Endothelial cell of umbilical vein (primary cell): ENCODE results near the gene MRPS23. TPM values are rescaled to one million over a fixed set of nuclear protein-coding genes. Genes with fewer than 3 reads are reported as not detected.
"Not testable (repeated sequence)": the region's sequence is repeated elsewhere in the genome, so short reads cannot be mapped to it uniquely, and the experiment has no call there.

Source experiments
- BruUV-seq: library from RNA; stranded (reverse); fragments of 400-500 nt; replicated peaks from 2 replicates; lab custom pipeline; 2021; lab: Mats Ljungman, UMichigan
- CTCF ChIA-PET: fragments of 300-600, 350-600 bp; sonication (Branson Sonifier 250); formaldehyde crosslinking; loops from one replicate; lab custom pipeline; 2021; ENCODE audit warnings: antibody characterized with exemption, inconsistent platforms; lab: Charles Lee
- POLR2A ChIA-PET: fragments of 300-600, 350-600 bp; sonication (Branson Sonifier 250); formaldehyde crosslinking; loops from one replicate; lab custom pipeline; 2021; ENCODE audit warnings: antibody characterized with exemption, inconsistent platforms; lab: Charles Lee
- DNase-seq: peaks from one replicate; pipeline ENCODE4 v3.0.0-alpha.2; 2011; ENCODE audit warnings: low read depth, low spot score
- FAIRE-seq: peaks from 2 replicates; lab custom pipeline; 2011; peaks lifted over from hg19 to GRCh38; lab: Jason Lieb, UNC
- H2AFZ ChIP-seq: 2 replicates; pipeline ENCODE4 v1.6.0; 2012; ENCODE audit warnings: low read depth, low read length, control low read depth, inconsistent platforms
- H3K27ac ChIP-seq: 2 replicates; pipeline ENCODE4 v1.5.1; 2011; ENCODE audit warnings: low read depth, mild to moderate bottlenecking, control low read depth, low read length, moderate library complexity; ENCODE audit not compliant: insufficient read depth
- H3K27me3 ChIP-seq, 2 experiments: 2 replicates each; pipeline versions ENCODE4 v1.6.0 to v1.6.1; 2011; ENCODE audit warnings: low read length in 2 of 2, mixed read lengths in 1 of 2; ENCODE audit not compliant: control insufficient read depth in 2 of 2, insufficient read depth in 2 of 2
- H3K36me3 ChIP-seq, 2 experiments: 2 replicates in 1 of 2; 3 replicates in 1 of 2; pipeline ENCODE4 v1.5.1; 2011; ENCODE audit warnings: low read length in 2 of 2, mild to moderate bottlenecking in 1 of 2, moderate library complexity in 1 of 2; ENCODE audit not compliant: control insufficient read depth in 2 of 2, insufficient read depth in 2 of 2; ENCODE audit errors: extremely low read depth in 1 of 2
- H3K4me1 ChIP-seq: 3 replicates; pipeline ENCODE4 v1.5.1; 2011; ENCODE audit warnings: mild to moderate bottlenecking, low read length; ENCODE audit not compliant: control insufficient read depth, insufficient read depth; ENCODE audit errors: extremely low read depth
- H3K4me2 ChIP-seq: 2 replicates; pipeline ENCODE4 v1.6.1; 2011; ENCODE audit warnings: low read length, control low read depth, mixed read lengths; ENCODE audit not compliant: insufficient read depth
- H3K4me3 ChIP-seq, 3 experiments: fragments of 200-600 bp in 1 of 3; sonication (generic), shearing (Covaris generic) in 1 of 3; replicated peaks in 1 of 3; 2 replicates each; pipeline ENCODE4 v1.5.1; 2011 to 2016; ENCODE audit warnings: control low read depth in 3 of 3, low read length in 3 of 3, mild to moderate bottlenecking in 2 of 3, inconsistent platforms in 1 of 3, low read depth in 1 of 3, moderate library complexity in 1 of 3; ENCODE audit not compliant: insufficient read depth in 1 of 3
- H3K79me2 ChIP-seq: 2 replicates; pipeline ENCODE4 v1.6.0; 2012; ENCODE audit warnings: low read length, inconsistent platforms; ENCODE audit not compliant: control insufficient read depth, insufficient read depth
- H3K9ac ChIP-seq: replicated peaks from 2 replicates; pipeline ENCODE3; 2011; ENCODE audit warnings: low read length, control low read depth; ENCODE audit not compliant: insufficient read depth; ENCODE audit errors: extremely low read depth
- H3K9me1 ChIP-seq: replicated peaks from 3 replicates; pipeline ENCODE4 v1.6.0; 2011; ENCODE audit warnings: mild to moderate bottlenecking, low read length; ENCODE audit not compliant: control insufficient read depth, insufficient read depth; ENCODE audit errors: extremely low read depth
- H3K9me3 ChIP-seq: replicated peaks from 2 replicates; pipeline ENCODE4 v1.5.1; 2012; ENCODE audit warnings: low read length, inconsistent platforms; ENCODE audit not compliant: control insufficient read depth, insufficient read depth
- H4K20me1 ChIP-seq: replicated peaks from 2 replicates; pipeline ENCODE3; 2011; ENCODE audit warnings: mild to moderate bottlenecking, low read length; ENCODE audit not compliant: control insufficient read depth, insufficient read depth; ENCODE audit errors: extremely low read depth
- EZH2 ChIP-seq: IDR thresholded peaks from 2 replicates; pipeline ENCODE4 v1.6.1; 2012; ENCODE audit warnings: borderline replicate concordance, low read depth, mild to moderate bottlenecking, moderate library complexity, low read length, inconsistent platforms; ENCODE audit not compliant: severe bottlenecking
- FOS ChIP-seq: IDR thresholded peaks from 2 replicates; pipeline ENCODE4 v1.6.1; 2011; ENCODE audit warnings: mild to moderate bottlenecking, low read length, moderate library complexity, borderline replicate concordance; ENCODE audit not compliant: insufficient read depth
- GATA2 ChIP-seq: IDR thresholded peaks from 2 replicates; pipeline ENCODE4 v1.7.0; 2011; ENCODE audit warnings: low read depth, mild to moderate bottlenecking, moderate library complexity, mixed read lengths, low read length; ENCODE audit not compliant: insufficient read length, insufficient read depth
- MYC ChIP-seq: IDR thresholded peaks from one replicate; pipeline ENCODE4 v1.6.1; 2011; ENCODE audit warnings: mild to moderate bottlenecking, low read depth, low read length
- POLR2A ChIP-seq: IDR thresholded peaks from 2 replicates; pipeline ENCODE4 v1.6.1; 2012; ENCODE audit warnings: low read depth, mild to moderate bottlenecking, control low read depth, low read length
- POLR2AphosphoS5 ChIP-seq: IDR thresholded peaks from 2 replicates; pipeline ENCODE4 v1.6.1; 2012; ENCODE audit warnings: low read depth, mild to moderate bottlenecking, control low read depth, low read length, moderate library complexity; ENCODE audit not compliant: insufficient read depth
- dilution Hi-C: fragments of 300-500 bp; cut with MboI; formaldehyde crosslinking; loops from one replicate; pipeline ENCODE4 v1.15.0; 2019; ENCODE audit warnings: low sequenced_read_pairs; ENCODE audit not compliant: extremely low pct_ligation_motif_present
- intact Hi-C: fragments of 100-400 bp; cut with micrococcal nuclease; formaldehyde crosslinking; loops from one replicate; pipeline ENCODE4 v1.10.0; 2022
- polyA plus RNA-seq, 4 experiments: library from polyadenylated mRNA; depleted of rRNA in 3 of 4; stranded (reverse) in 3 of 4; unstranded in 1 of 4; fragments of >200 nt; gene quantifications; 2 replicates each; pipeline versions ENCODE4 v1.2.1 to v1.2.3, GENCODE V29; 2011 to 2012; ENCODE audit warnings: missing spikeins in 1 of 4
- total RNA-seq: library from RNA; stranded (reverse); gene quantifications from 2 replicates; pipeline ENCODE4 v1.2.3, GENCODE V29; 2021
- TF ChIP-seq, protein P1 (sequence below): IDR thresholded peaks from 2 replicates; pipeline ENCODE4 v1.6.1; 2011; ENCODE audit not compliant: insufficient read depth, insufficient read length

MRPS23 gene
- total and polyA plus RNA-seq, 2 donors (not counting 3 experiments of a cell fraction or from before 2014, with no cell fraction given): 39.9 to 46.2 TPM

- H4K20me1 ChIP-seq, BruUV-seq, CTCF ChIA-PET, H3K9me1 ChIP-seq, H3K9ac ChIP-seq, intact Hi-C loops, H3K27me3 ChIP-seq, dilution Hi-C loops, H3K4me3 ChIP-seq, DNase-seq, H2AFZ ChIP-seq, FAIRE-seq, H3K36me3 ChIP-seq, H3K27ac ChIP-seq, H3K9me3 ChIP-seq, H3K4me2 ChIP-seq: not testable (repeated sequence)
- POLR2A ChIA-PET: interaction anchor here (0.7 kb wide), 1 partner anchor 24 kb away, joined by 5 read pairs; no protein-coding TSS in a partner anchor
- Histone ChIP-seq H3K79me2 (peaks cover 19% of the 10 kb centered on the region), H3K4me1 (peaks cover 14% of the 10 kb centered on the region)
Measured at GRCh38 chr17:57846056-57846945, 3.5 kb downstream of the MRPS23 start.

DNA sequence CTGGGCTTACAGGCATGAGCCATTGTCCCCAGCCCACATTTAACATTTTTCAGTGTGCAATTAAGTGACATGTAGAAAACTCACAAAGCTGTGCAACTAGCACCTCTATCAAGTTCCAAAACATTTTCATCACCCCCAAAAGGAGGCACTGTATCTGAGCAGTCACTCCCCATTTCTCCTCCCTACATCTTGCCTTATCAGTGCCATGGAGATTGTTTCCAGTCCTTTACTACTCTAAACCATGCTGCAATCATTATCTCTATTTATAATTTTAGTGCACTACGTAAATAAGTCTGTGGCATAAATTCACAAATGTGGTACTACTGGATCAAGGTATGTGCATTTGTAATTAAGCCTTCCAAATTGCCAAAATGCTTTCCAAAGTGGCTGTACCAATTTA lies 7.6 kb downstream of the MRPS23 start:
- H3K27me3 ChIP-seq: no peaks in the 10 kb centered on the region
- DNase-seq (no peak), FAIRE-seq (no peak)
- no peak overlapping the region for H3K9ac ChIP-seq
- H3K36me3 ChIP-seq: peaks cover 0 to 7% of the 10 kb centered on the region in 2 experiments
- no peak overlapping the region for H3K4me3 ChIP-seq
- H3K4me1 ChIP-seq: no peaks in the 10 kb centered on the region
- dilution Hi-C loops: no loop called here
- H3K4me2 ChIP-seq: no peak overlapping the region
- H2AFZ ChIP-seq: no peak overlapping the region
- no peaks in the 10 kb centered on the region for H3K9me3 ChIP-seq
- ChIA-PET POLR2A (no interaction called here), CTCF (no interaction called here)
- intact Hi-C loops: no loop called here
- TF ChIP-seq FOS (no peak), EZH2 (no peak), POLR2AphosphoS5 (no peak), MYC (no peak), POLR2A (no peak), GATA2 (no peak)
- TF ChIP-seq, protein P1, sequence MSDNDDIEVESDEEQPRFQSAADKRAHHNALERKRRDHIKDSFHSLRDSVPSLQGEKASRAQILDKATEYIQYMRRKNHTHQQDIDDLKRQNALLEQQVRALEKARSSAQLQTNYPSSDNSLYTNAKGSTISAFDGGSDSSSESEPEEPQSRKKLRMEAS: no peak
- BruUV-seq: no TSS peak
- no peak overlapping the region for H3K27ac ChIP-seq
- H3K79me2 ChIP-seq: peaks cover 4% of the 10 kb centered on the region
- peaks cover 2% of the 10 kb centered on the region for H4K20me1 ChIP-seq
- no peaks in the 10 kb centered on the region for H3K9me1 ChIP-seq
